Activated naive CD4-positive, alpha-beta T cell treated with anti-CD3 and anti-CD28 coated beads for 36 hours (primary cell): ENCODE data around the gene CD59. TPM values are rescaled to one million over a fixed set of nuclear protein-coding genes. Genes with fewer than 3 reads are reported as not detected.

Experiments
- CTCF ChIA-PET: fragments of 350-600 bp; sonication (Branson Sonifier 250); formaldehyde crosslinking; loops from one replicate; lab custom pipeline; 2021; ENCODE audit warnings: antibody characterized with exemption; lab: Charles Lee
- DNase-seq: peaks from one replicate; pipeline ENCODE4 v3.0.0-alpha.2; 2020
- H3K27ac Mint-ChIP-seq: one replicate; pipeline ENCODE4 v1.8.0; 2021; ENCODE audit warnings: mild to moderate bottlenecking, mixed read lengths
- H3K27me3 Mint-ChIP-seq: one replicate; pipeline ENCODE4 v1.8.0; 2021; ENCODE audit warnings: low read depth, mixed read lengths
- H3K36me3 Mint-ChIP-seq: one replicate; pipeline ENCODE4 v1.8.0; 2021; ENCODE audit warnings: low read depth, mixed read lengths
- H3K4me1 Mint-ChIP-seq: one replicate; pipeline ENCODE4 v1.8.0; 2021; ENCODE audit warnings: low read depth, mixed read lengths
- H3K4me3 Mint-ChIP-seq: one replicate; pipeline ENCODE4 v1.8.0; 2021; ENCODE audit warnings: mild to moderate bottlenecking, moderate library complexity, mixed read lengths
- H3K9me3 Mint-ChIP-seq: one replicate; pipeline ENCODE4 v1.8.0; 2021; ENCODE audit warnings: mixed read lengths
- intact Hi-C: fragments of 100-400 bp; cut with micrococcal nuclease; formaldehyde crosslinking; loops from one replicate; pipeline ENCODE4 v1.15.1; 2023
- total RNA-seq, 2 experiments: library from RNA; stranded (reverse); gene quantifications; one replicate each; pipeline ENCODE4 v1.2.3, GENCODE V29; 2021

Gene CD59
- total RNA-seq, 2 experiments from 2014 or later = 59.9 to 61.9 TPM

DNA sequence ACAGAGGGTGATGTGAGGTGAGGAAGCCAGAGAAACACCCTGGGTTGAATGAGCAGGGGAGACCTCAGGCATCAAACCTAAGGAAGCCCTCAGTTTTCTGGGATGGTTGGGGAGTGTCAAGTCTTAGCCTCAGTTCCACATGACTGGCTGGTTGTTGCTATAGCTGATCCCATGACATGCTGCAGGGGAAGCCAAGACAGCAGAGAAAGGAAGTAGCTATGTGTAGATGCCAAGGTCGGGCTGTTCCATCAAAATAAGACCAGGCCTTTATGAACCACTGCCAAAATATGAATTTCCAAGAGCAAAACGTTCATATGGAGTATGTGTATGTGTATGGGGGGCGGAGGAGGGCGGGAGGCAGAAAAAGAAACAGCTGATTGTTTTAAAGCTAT lies 11.6 kb downstream of the CD59 start:
- no peaks in the 10 kb centered on the region for H3K27me3 Mint-ChIP-seq
- CTCF ChIA-PET = interaction anchor here (3.3 kb wide), 1 partner anchor 18 kb away, joined by 13 read pairs; no protein-coding TSS in a partner anchor
- H3K4me1 Mint-ChIP-seq = peaks cover 32% of the 10 kb centered on the region
- no peak for DNase-seq
- H3K4me3 Mint-ChIP-seq = no peak overlapping the region
- no peak overlapping the region for H3K27ac Mint-ChIP-seq
- peaks cover 17% of the 10 kb centered on the region for H3K36me3 Mint-ChIP-seq
- intact Hi-C loops = no loop called here
- H3K9me3 Mint-ChIP-seq = no peaks in the 10 kb centered on the region

GRCh38 chr11:33723238-33723881 lies 12.9 kb downstream of the CD59 start:
- intact Hi-C loops = loop anchor here (1.0 kb wide), 1 partner anchor 8 kb away; no protein-coding TSS in a partner anchor
- peaks cover 29% of the 10 kb centered on the region for H3K4me1 Mint-ChIP-seq
- no peak for DNase-seq
- no peaks in the 10 kb centered on the region for H3K9me3 Mint-ChIP-seq
- CTCF ChIA-PET = interaction anchor here (0.6 to 3.3 kb wide), 3 partner anchors 19 to 1842 kb away, joined by 3 to 13 read pairs (median 3); no protein-coding TSS in a partner anchor
- no peak overlapping the region for H3K4me3 Mint-ChIP-seq
- H3K27me3 Mint-ChIP-seq = no peaks in the 10 kb centered on the region
- peak overlapping the region; percentile 21 for H3K27ac Mint-ChIP-seq
- H3K36me3 Mint-ChIP-seq = peaks cover 12% of the 10 kb centered on the region

DNA sequence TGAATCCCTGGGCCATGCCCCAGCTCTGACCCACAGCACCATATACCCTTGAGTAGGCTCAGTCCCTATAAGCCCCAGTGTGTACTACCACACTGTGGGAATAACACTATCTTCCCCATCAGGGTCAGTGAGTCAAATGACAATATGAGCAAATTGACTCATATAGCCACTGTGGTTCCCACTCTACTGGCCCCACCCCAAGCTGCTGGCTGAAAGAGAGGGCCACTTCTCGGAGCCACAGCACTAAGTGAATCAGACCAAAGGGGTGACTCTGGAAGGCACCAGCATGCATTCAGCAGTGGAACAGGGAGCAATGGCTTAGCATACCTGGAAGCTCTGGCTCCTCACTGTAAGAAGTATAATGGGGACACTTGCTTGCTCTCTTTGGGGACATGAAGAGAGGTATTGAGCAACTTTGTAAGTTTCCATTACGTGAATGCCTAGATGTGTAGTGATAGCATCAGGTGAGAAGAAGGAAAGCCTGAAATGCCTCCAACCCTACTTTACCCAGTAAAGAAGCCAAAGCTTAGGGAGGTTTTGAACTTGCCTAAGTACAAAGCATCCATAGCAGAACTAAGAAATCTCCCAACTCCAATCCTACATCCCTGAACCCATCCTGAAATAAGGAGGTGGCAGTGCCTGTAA lies 13.5 kb downstream of the CD59 start:
- no peak overlapping the region for H3K4me3 Mint-ChIP-seq
- H3K27ac Mint-ChIP-seq = peak overlapping the region; percentile 21
- DNase-seq = peak; percentile 47
- intact Hi-C loops = loop anchor here (1.0 kb wide), 1 partner anchor 9 kb away; no protein-coding TSS in a partner anchor
- peaks cover 12% of the 10 kb centered on the region for H3K36me3 Mint-ChIP-seq
- peaks cover 29% of the 10 kb centered on the region for H3K4me1 Mint-ChIP-seq
- CTCF ChIA-PET = interaction anchor here (0.6 to 3.3 kb wide), 2 partner anchors 19 to 763 kb away, joined by 3 to 13 read pairs; no protein-coding TSS in a partner anchor
- H3K9me3 Mint-ChIP-seq = no peaks in the 10 kb centered on the region
- no peaks in the 10 kb centered on the region for H3K27me3 Mint-ChIP-seq

DNA sequence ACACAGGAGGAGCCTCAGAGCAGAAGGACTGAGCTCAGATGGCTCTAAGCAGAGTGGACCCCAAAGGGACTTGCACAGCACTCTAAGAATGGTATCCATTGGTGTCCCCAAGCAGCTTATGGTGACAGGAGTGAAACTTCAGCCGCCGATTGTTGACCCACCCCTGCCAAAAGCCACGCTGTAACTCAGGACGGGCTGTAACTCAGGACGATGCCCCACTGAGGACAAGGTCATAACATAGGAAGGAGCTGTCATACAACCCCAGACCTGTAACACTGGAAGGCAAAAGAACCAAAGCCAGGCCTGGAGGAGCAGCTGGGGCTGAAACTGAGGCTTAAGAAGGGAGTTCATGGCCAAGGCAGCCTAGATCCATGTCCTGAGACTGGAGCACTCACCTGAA lies 14.2 kb downstream of the CD59 start:
- Mint-ChIP-seq H3K27ac (no peak overlapping the region), H3K9me3 (no peaks in the 10 kb centered on the region), H3K27me3 (no peaks in the 10 kb centered on the region), H3K36me3 (peaks cover 11% of the 10 kb centered on the region), H3K4me3 (no peak overlapping the region), H3K4me1 (peaks cover 29% of the 10 kb centered on the region)
- intact Hi-C loops = no loop called here
- DNase-seq = no peak
- CTCF ChIA-PET = interaction anchor here (0.6 to 3.3 kb wide), 2 partner anchors 20 to 156 kb away, joined by 3 to 13 read pairs; no protein-coding TSS in a partner anchor

DNA sequence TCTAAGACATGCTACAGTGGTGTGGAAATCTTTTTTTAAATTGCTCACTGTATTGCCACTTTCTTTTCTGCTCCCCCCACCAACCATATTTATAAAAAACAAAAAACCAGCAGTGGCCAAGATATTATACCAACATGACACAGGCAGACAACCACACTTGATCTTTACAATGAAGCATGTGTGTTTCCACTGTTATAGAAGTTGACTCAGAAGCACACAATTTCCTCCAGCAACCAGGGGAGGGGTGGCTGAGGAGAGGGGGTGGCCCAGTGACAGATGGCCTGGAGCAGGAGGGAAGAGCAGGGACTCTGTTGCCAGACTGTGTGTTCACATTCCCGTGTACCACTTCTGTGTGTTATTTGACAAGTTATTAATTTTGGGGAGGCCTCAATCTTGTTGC lies 14.8 kb downstream of the CD59 start:
- DNase-seq = no peak
- Mint-ChIP-seq H3K36me3 (peaks cover 11% of the 10 kb centered on the region), H3K4me1 (peaks cover 29% of the 10 kb centered on the region), H3K27ac (peak overlapping the region; percentile 16), H3K9me3 (no peaks in the 10 kb centered on the region), H3K4me3 (no peak overlapping the region), H3K27me3 (no peaks in the 10 kb centered on the region)
- intact Hi-C loops = no loop called here
- CTCF ChIA-PET = interaction anchor here (0.6 kb wide), 1 partner anchor 156 kb away, joined by 3 read pairs; no protein-coding TSS in a partner anchor

- Mint-ChIP-seq H3K36me3 (peaks cover 11% of the 10 kb centered on the region), H3K27me3 (no peaks in the 10 kb centered on the region), H3K27ac (no peak overlapping the region), H3K9me3 (no peaks in the 10 kb centered on the region), H3K4me3 (no peak overlapping the region), H3K4me1 (peaks cover 27% of the 10 kb centered on the region)
- intact Hi-C loops = no loop called here
- CTCF ChIA-PET = interaction anchor here (0.7 kb wide), 1 partner anchor 13 kb away, joined by 3 read pairs; no protein-coding TSS in a partner anchor
- no peak for DNase-seq
Observed at GRCh38 chr11:33719587-33719986, 16.6 kb downstream of the CD59 start.

DNA sequence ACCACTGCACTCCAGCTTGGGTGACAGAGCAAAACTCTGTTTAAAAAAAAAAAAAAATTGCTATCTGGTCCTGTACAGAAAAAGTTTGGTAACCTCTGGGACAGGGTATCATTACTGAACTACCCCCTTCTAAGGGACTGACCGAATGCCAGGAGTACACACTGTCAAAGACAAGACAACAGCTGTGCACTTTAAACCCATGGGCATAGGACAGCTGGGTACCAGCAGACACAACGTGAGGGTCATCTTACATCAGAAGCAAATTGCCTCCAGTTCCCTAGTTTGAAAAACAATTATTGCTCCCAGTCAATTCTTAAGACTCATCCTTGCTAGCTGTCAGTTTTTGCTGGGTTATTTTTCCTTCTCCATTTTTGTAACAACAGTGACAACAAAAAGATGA lies 17.8 kb downstream of the CD59 start:
- no peak overlapping the region for H3K4me3 Mint-ChIP-seq
- H3K27me3 Mint-ChIP-seq = no peaks in the 10 kb centered on the region
- DNase-seq = no peak
- no peaks in the 10 kb centered on the region for H3K9me3 Mint-ChIP-seq
- H3K4me1 Mint-ChIP-seq = peaks cover 19% of the 10 kb centered on the region
- H3K27ac Mint-ChIP-seq = no peak overlapping the region
- intact Hi-C loops = no loop called here
- CTCF ChIA-PET = interaction anchor here (1.7 kb wide), 1 partner anchor 24 kb away, joined by 4 read pairs; no protein-coding TSS in a partner anchor
- H3K36me3 Mint-ChIP-seq = peaks cover 11% of the 10 kb centered on the region

- CTCF ChIA-PET = interaction anchor here (0.7 to 3.5 kb wide), 13 partner anchors 10 to 226 kb away, joined by 3 to 38 read pairs (median 4); no protein-coding TSS in a partner anchor
- Mint-ChIP-seq H3K27ac (no peak overlapping the region), H3K9me3 (no peaks in the 10 kb centered on the region), H3K36me3 (peaks cover 9% of the 10 kb centered on the region), H3K4me1 (peaks cover under 1% of the 10 kb centered on the region), H3K27me3 (no peaks in the 10 kb centered on the region), H3K4me3 (no peak overlapping the region)
- DNase-seq = peak; percentile 39
- intact Hi-C loops = loop anchor here (1.0 kb wide), 2 partner anchors 26 to 113 kb away; no protein-coding TSS in a partner anchor
Observed at GRCh38 chr11:33716243-33716642, 20.0 kb downstream of the CD59 start.

- Mint-ChIP-seq H3K9me3 (no peaks in the 10 kb centered on the region), H3K27me3 (no peaks in the 10 kb centered on the region), H3K36me3 (peaks cover 16% of the 10 kb centered on the region), H3K4me1 (no peaks in the 10 kb centered on the region), H3K4me3 (no peak overlapping the region), H3K27ac (no peak overlapping the region)
- intact Hi-C loops = no loop called here
- DNase-seq = no peak
- CTCF ChIA-PET = interaction anchor here (0.5 to 3.5 kb wide), 5 partner anchors 12 to 116 kb away, joined by 3 to 38 read pairs (median 3); no protein-coding TSS in a partner anchor
Observed at GRCh38 chr11:33713856-33714398, 22.3 kb downstream of the CD59 start.

GRCh38 chr11:33713151-33713855 lies 22.9 kb downstream of the CD59 start:
- peaks cover 17% of the 10 kb centered on the region for H3K36me3 Mint-ChIP-seq
- no peaks in the 10 kb centered on the region for H3K4me1 Mint-ChIP-seq
- H3K27me3 Mint-ChIP-seq = no peaks in the 10 kb centered on the region
- H3K9me3 Mint-ChIP-seq = no peaks in the 10 kb centered on the region
- CTCF ChIA-PET = interaction anchor here (0.5 to 0.6 kb wide), 2 partner anchors 71 to 100 kb away, joined by 3 read pairs; no protein-coding TSS in a partner anchor
- H3K4me3 Mint-ChIP-seq = no peak overlapping the region
- DNase-seq = no peak
- no peak overlapping the region for H3K27ac Mint-ChIP-seq
- intact Hi-C loops = no loop called here

DNA sequence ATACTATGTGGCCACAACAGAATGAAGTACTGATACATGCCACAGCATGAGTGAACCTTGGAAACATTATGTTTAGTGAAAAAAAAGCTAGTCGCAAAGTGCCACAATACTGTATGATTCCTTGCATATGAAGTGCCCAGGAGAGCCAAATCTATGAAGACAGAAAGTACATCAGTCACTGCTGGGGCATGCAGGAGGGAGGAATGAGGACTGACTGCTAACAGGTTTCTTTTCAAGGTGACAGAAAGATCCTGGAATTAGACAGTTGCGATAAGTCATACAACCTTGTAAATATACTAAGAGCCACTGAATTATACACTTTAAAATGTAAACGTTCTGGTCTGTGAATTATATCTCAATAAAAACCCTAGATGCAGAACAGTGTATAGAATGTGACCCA lies 23.8 kb downstream of the CD59 start:
- no peak for DNase-seq
- no peaks in the 10 kb centered on the region for H3K27me3 Mint-ChIP-seq
- H3K9me3 Mint-ChIP-seq = no peaks in the 10 kb centered on the region
- H3K4me3 Mint-ChIP-seq = no peak overlapping the region
- intact Hi-C loops = no loop called here
- H3K4me1 Mint-ChIP-seq = no peaks in the 10 kb centered on the region
- no peak overlapping the region for H3K27ac Mint-ChIP-seq
- peaks cover 16% of the 10 kb centered on the region for H3K36me3 Mint-ChIP-seq
- CTCF ChIA-PET = no interaction called here
